Urinary bladder (tissue), 4 donors: Measurements from ENCODE around the gene ARHGEF16. TPM values are rescaled to one million over a fixed set of nuclear protein-coding genes. Genes with fewer than 3 reads are reported as not detected.

Experiments
- DNase-seq: peaks from one replicate; pipeline ENCODE4 v3.0.0-alpha.2; 2015; ENCODE audit errors: extremely low spot score
- H3K27ac ChIP-seq: one replicate; pipeline ENCODE4 v1.5.1; 2013; ENCODE audit warnings: low read depth, mild to moderate bottlenecking, moderate library complexity
- H3K36me3 ChIP-seq: one replicate; pipeline ENCODE4 v1.6.1; 2013; ENCODE audit warnings: mild to moderate bottlenecking, moderate library complexity; ENCODE audit not compliant: insufficient read depth
- H3K4me1 ChIP-seq: one replicate; pipeline ENCODE4 v1.6.1; 2013; ENCODE audit warnings: mild to moderate bottlenecking, moderate library complexity; ENCODE audit not compliant: insufficient read depth
- H3K4me3 ChIP-seq: one replicate; pipeline ENCODE4 v1.5.1; 2013; ENCODE audit warnings: low read depth, low read length
- WGBS: extraction: QIAGEN DNeasy Blood & Tissue Kit; methylation state at CpG from one replicate; pipeline ENCODE4 v1.1.7; 2013; 5-methylcytosine and 5-hydroxymethylcytosine counted together
- polyA plus RNA-seq: library from polyadenylated mRNA; stranded (reverse); fragments of 200-250 nt; gene quantifications from one replicate; pipeline ENCODE4 v1.2.3, GENCODE V29; 2013
- total RNA-seq: library from RNA; depleted of rRNA; stranded (reverse); fragments of >200 nt; gene quantifications from one replicate; pipeline ENCODE4 v1.2.3, GENCODE V29; 2014
- donor health status: healthy with polysubstance abuse.
- donor health status: healthy.

Gene ARHGEF16
- total and polyA plus RNA-seq, 2 donors, result 3.3 to 4.2 TPM

- Histone ChIP-seq H3K4me1 (no peaks in the 10 kb centered on the region), H3K27ac (no peak overlapping the region), H3K36me3 (no peaks in the 10 kb centered on the region), H3K4me3 (no peak overlapping the region)
- 90% methylated on average over 32 of the region's 32 CpGs for WGBS
- no peak for DNase-seq
These were observed 55.9 kb downstream of the ARHGEF16 start for GRCh38 chr1:3510136-3510955.

- 94% methylated on average over 12 of the region's 12 CpGs for WGBS
- Histone ChIP-seq H3K27ac (no peak overlapping the region), H3K4me1 (no peaks in the 10 kb centered on the region), H3K36me3 (no peaks in the 10 kb centered on the region), H3K4me3 (no peak overlapping the region)
- DNase-seq, result no peak
These were observed 56.4 kb downstream of the ARHGEF16 start for GRCh38 chr1:3510956-3511250.

GRCh38 chr1:3511306-3511705 lies 56.8 kb downstream of the ARHGEF16 start:
- 94% methylated on average over 16 of the region's 16 CpGs for WGBS
- Histone ChIP-seq H3K36me3 (no peaks in the 10 kb centered on the region), H3K4me3 (no peak overlapping the region), H3K4me1 (no peaks in the 10 kb centered on the region), H3K27ac (no peak overlapping the region)
- DNase-seq, result no peak

- Histone ChIP-seq H3K27ac (no peak overlapping the region), H3K4me3 (no peak overlapping the region), H3K4me1 (no peaks in the 10 kb centered on the region), H3K36me3 (no peaks in the 10 kb centered on the region)
- 96% methylated on average over 15 of the region's 15 CpGs for WGBS
- no peak for DNase-seq
These were observed 57.4 kb downstream of the ARHGEF16 start for GRCh38 chr1:3511856-3512255.

- Histone ChIP-seq H3K36me3 (no peaks in the 10 kb centered on the region), H3K4me3 (no peak overlapping the region), H3K27ac (no peak overlapping the region), H3K4me1 (no peaks in the 10 kb centered on the region)
- WGBS, result 93% methylated on average over 17 of the region's 17 CpGs
- DNase-seq, result no peak
These were observed 59.9 kb downstream of the ARHGEF16 start for GRCh38 chr1:3514404-3514803.

- no peak overlapping the region for H3K4me3 ChIP-seq
- WGBS, result 93% methylated on average over 12 of the region's 12 CpGs
- no peaks in the 10 kb centered on the region for H3K36me3 ChIP-seq
- DNase-seq, result no peak
- no peak overlapping the region for H3K27ac ChIP-seq
- H3K4me1 ChIP-seq, result no peaks in the 10 kb centered on the region
These were observed 60.8 kb downstream of the ARHGEF16 start for GRCh38 chr1:3515272-3515671.

- WGBS, result 75% methylated on average over 19 of the region's 19 CpGs
- H3K4me3 ChIP-seq, result no peak overlapping the region
- H3K4me1 ChIP-seq, result no peaks in the 10 kb centered on the region
- H3K27ac ChIP-seq, result no peak overlapping the region
- H3K36me3 ChIP-seq, result no peaks in the 10 kb centered on the region
- no peak for DNase-seq
These were observed 61.5 kb downstream of the ARHGEF16 start for GRCh38 chr1:3515774-3516480.

GRCh38 chr1:3516481-3516869 lies 62.0 kb downstream of the ARHGEF16 start:
- WGBS, result 85% methylated on average over 15 of the region's 15 CpGs
- H3K4me1 ChIP-seq, result no peaks in the 10 kb centered on the region
- DNase-seq, result no peak
- H3K4me3 ChIP-seq, result no peak overlapping the region
- no peak overlapping the region for H3K27ac ChIP-seq
- no peaks in the 10 kb centered on the region for H3K36me3 ChIP-seq

GRCh38 chr1:3516911-3517675 lies 62.6 kb downstream of the ARHGEF16 start:
- H3K27ac ChIP-seq, result no peak overlapping the region

GRCh38 chr1:3518256-3518655 lies 63.8 kb downstream of the ARHGEF16 start:
- no peaks in the 10 kb centered on the region for H3K36me3 ChIP-seq
- 91% methylated on average over 12 of the region's 12 CpGs for WGBS
- H3K4me3 ChIP-seq, result no peak overlapping the region
- H3K4me1 ChIP-seq, result no peaks in the 10 kb centered on the region
- no peak overlapping the region for H3K27ac ChIP-seq
- no peak for DNase-seq

More at GRCh38 chr1:3516911-3517675, 62.6 kb downstream of the ARHGEF16 start:
- 87% methylated on average over 27 of the region's 27 CpGs for WGBS
- no peak for DNase-seq
- no peaks in the 10 kb centered on the region for H3K36me3 ChIP-seq
- H3K4me3 ChIP-seq, result no peak overlapping the region
- no peaks in the 10 kb centered on the region for H3K4me1 ChIP-seq

GRCh38 chr1:3518756-3519155 lies 64.3 kb downstream of the ARHGEF16 start:
- Histone ChIP-seq H3K4me3 (no peak overlapping the region), H3K27ac (no peak overlapping the region), H3K36me3 (no peaks in the 10 kb centered on the region), H3K4me1 (no peaks in the 10 kb centered on the region)
- 94% methylated on average over 8 of the region's 8 CpGs for WGBS
- DNase-seq, result no peak

- no peak for DNase-seq
- Histone ChIP-seq H3K4me3 (no peak overlapping the region), H3K27ac (no peak overlapping the region), H3K4me1 (no peaks in the 10 kb centered on the region), H3K36me3 (no peaks in the 10 kb centered on the region)
- WGBS, result 93% methylated on average over 27 of the region's 27 CpGs
These were observed 64.9 kb downstream of the ARHGEF16 start for GRCh38 chr1:3519301-3519885.

GRCh38 chr1:3520419-3521378 lies 66.2 kb downstream of the ARHGEF16 start:
- no peak overlapping the region for H3K27ac ChIP-seq
- DNase-seq, result no peak

More at GRCh38 chr1:3520419-3521378, 66.2 kb downstream of the ARHGEF16 start:
- Histone ChIP-seq H3K4me1 (no peaks in the 10 kb centered on the region), H3K4me3 (no peak overlapping the region), H3K36me3 (no peaks in the 10 kb centered on the region)
- 89% methylated on average over 24 of the region's 24 CpGs for WGBS
